Hematopoietic multipotent progenitor cell treated with erythropoietin and hydrocortisone succinate and interleukin-3 and kit ligand, for 8 days (in vitro differentiated cells): ENCODE results near the gene KIZ.
A peak's percentile ranks its signal among the peaks of the same experiment; 100 is the strongest.

Source experiments
- DNase-seq: peaks from one replicate; pipeline ENCODE4 v3.0.0-alpha.2; 2015

Gene KIZ

DNA sequence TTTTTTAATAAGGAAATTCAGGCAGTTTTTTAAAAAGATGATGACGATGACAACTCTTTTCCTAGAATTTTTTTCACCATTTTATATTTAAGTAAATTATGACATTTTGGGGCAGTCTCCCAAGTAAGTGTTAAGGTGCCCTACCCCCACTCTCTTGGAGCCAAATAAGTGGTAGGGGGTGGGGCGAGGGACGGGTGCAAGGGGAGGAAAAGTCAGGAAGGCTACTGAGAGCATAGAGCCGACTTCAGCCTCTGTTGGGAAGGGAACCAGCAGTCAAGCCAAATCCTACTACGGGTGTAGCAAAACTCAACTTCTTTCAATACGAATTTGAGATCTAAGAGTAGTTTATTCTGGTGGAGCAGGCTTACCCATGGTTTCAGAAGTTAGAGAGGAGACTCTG lies 54.4 kb downstream of the KIZ start:
- DNase-seq = no peak

DNA sequence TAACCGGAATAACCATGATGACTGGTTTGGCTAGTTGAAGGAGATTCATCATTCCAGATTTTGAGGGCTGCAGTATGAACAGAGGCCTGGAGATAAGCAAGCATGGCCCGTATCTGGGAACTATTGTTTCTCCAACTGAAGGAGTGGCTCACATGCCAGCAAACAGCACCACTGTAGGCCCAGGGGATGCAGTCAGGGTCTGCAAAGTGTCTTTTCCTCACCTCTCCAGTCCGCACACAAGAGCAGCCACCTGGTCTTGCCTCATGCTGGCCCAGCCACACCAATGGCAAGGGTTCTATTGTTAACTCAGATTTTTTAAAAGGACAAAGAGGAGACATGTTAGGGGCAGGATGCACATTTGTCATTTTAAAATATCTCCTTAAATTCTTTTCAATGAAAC lies 55.1 kb downstream of the KIZ start:
- no peak for DNase-seq

DNA sequence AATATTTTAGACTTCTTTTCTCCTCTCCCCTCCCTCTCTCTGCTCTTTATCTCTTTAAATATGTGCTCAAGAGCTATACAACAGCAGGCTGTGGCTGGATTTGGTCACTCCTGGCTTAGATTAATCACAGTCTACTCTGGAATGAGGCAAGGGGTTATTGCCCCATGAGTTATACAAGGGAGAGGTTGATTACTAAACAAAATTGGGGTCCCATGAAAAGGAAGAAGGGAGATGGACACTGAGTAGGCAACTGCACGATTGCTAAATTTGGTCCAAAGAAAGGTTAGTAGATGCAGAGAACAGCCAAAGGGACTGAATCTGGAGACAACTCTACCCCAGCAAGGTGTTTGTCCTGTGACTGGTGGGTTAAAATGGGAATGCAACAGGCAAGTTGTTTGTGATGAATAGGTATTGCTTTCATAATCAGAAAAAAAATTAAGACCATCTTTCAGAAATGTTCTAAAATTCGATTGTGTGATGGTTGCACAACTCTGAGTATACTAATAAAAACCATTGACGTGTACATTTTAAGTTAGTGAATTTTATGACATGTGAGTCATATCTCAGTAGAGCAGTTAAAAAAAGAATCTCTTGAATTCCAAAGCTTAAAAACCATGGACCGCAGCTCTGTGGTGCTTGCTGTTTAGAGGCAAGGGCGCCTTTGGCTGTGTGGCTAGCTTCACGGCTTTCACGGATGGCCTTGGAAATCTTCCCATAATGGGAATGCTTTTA lies 57.1 kb downstream of the KIZ start:
- DNase-seq = no peak

DNA sequence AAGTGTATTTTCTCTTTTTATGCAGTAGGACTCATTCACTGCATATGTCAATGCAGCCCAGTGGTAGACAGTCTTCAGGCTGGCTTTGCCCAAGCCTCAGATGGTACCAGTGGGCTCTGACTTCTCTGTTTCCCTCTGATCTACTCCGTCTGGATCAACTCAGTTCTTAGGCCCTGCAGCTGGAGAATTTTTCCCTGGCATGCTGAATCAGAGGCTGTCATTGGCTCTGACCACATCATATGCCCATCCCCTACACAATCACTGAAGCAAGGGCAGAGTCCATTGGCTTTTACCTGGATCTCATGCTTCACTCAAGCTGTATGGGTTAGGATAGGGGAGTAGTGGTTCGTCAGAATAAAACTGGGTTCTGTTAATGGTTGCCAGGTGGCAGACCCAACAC lies 57.8 kb downstream of the KIZ start:
- DNase-seq = no peak

DNA sequence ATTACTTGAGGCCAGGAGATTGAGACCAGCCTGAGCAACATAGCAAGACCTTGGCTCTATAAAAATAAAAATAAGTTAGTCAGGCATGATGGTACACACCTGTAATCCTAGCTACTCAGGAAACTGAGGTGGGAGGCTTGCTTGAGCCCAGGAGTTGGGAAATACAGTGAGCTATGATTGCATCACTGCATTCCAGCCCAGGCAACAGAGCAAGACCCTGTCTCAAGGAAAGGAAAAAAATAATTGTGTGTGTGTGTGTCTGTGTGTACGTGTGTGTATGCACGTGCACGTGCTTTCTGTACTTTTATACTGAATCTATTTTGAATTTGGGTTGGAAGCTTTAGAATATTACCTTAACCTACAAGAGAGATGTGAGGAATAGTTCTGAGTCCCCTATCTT lies 58.9 kb downstream of the KIZ start:
- no peak for DNase-seq

DNA sequence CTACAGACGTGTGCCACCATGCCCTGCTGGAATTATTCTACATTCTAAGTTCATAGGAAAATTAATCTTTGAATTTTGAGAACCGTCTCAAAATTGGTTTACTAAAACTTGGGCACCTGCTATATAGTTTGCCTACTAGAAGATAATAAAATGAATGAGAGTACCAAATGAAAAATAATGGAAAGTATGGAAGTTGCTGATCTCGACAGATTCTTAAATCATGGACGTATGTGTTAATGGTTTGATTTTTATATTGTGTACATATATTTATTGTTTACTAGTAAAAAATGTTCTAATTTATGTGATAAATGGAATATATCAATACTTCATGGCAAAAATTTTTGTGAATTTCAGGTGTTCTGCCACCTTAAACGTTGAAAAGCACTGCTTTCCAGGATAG lies 60.0 kb downstream of the KIZ start:
- no peak for DNase-seq

DNA sequence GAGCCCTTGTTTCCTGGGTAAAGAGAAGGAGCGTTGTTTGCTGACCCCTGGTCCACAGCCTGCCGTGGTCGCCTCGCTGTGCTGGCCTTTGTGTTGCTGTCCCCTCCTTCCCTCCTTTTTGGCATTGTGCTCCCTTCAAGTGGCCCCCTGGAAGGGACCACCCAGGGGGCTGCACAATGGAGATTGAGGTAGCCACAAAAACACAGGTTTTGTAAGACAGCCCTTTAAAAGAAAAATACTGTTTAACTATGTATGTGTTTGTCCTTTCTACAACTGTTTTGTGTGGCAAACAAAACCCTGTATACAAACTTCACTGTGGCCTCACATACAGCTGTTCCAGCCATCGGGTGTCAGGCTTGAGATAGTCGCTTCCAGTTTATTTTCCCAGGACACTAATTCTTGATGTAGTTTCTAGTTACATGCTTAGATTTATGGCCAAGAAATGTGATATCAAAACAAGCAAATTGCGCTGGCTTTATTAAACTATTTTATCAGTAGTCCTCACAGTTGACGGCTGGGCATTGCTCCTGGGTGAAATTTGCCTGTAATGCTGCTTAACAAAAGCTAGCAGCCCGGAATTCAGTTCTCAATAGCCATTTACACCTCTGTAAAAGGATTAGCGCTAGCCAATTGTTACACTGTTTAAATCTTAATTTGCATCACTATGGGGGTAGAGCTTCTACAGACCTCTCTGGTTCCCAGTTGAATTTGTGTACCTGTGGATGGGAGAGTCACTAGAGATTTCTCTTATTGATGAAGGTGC lies 64.1 kb downstream of the KIZ start:
- DNase-seq = no peak

DNA sequence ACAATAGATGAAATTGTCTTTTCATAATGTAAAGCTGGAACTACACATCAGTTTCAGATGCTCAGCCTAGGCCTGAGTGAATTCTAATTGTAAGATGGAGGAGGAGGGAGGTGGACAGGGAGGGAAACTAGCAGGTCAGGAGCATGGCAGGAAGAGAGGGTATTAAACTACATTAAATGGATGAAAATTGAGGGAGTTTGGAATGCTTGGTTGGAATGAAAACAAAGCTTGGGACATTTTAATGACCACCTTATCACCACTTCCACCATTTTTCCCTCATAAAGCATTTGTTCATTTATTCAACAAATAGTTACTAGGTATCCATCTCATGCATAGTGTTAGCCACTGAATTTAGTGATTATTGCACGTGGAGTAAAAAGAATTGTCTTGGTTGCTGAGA lies 65.0 kb downstream of the KIZ start:
- no peak for DNase-seq

DNA sequence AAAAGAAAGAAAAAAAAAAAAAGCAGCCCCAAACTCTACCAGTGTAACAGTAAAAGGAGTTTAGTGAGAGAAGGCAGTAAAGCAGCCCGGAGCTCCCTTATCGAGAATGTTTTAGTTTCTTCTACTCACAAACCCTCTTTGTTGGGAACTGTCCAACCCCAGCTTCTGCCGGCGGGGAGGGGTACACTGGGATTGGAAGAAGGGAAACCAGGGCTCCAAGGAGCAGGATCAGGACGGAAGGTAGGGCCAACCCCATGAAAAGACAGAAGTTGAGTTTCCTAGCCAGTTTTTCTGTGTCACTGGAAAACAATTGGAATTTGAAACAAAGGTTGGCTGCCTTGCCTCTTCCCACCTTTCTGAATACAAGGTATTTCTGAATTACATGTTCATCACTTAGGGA lies 66.0 kb downstream of the KIZ start:
- DNase-seq = no peak

DNA sequence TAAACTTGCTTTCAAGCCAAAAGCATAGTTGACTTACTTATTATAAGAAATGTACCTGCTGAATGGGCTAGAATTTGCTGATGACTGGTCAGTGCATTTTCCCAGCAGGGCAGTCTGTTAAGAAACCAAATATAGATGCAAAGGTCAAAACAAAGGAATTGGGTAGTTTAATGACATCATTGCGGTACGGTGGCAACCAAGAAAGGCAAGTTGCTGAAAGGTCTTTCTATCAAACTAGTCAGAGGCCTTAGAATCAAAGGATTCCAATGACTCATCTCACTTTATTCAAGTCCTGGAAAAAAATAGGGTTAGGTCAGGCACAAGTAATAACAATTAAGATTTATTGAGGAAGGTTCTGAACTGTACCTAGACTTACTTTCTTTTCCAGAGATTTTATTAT lies 76.4 kb downstream of the KIZ start:
- no peak for DNase-seq

DNA sequence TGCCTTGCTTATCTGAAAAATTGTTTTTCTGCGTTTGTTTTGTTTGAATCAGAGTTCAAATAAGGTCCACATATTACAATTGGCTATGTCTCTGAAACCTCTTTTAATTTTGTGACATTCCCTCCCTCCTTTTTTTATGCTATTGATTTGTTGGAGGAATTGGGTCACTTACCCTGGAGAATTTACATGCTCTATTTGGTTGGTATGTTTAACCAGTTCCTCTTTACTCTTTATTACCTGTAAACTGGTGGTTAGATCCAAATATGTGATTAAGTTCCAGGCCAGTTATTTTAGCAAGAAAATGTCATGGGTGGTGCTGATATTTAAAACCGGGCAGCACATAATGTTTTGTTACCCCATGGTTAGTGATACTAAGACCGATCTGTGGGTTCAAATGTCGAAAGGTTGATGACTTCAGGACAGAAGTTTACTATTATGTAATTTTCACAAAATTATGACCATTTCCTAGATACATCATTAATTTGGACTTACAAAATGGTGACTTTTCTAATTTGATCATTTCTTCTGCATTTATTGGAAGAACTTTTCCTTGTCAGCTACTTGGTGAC lies 77.3 kb downstream of the KIZ start:
- DNase-seq = no peak

DNA sequence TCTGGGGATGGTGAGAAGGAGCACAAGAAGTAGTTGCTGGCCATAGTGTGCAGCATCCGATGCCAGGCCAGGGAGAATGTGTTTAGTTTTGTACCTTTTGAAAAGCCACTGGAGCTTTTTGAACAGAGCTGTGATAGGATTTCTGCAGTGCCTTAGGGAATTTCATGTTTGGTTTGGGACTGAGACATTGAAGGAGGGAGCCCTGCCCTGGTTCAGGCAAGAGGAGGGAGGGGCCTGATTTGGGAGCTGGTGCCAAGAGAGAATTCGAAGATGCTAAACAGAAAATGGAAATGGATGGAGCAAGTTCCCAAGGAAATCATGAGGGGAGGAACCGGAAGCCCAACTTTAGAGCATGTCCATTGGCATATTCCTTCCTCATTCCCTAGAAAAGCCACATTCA lies 80.7 kb downstream of the KIZ start:
- no peak for DNase-seq

DNA sequence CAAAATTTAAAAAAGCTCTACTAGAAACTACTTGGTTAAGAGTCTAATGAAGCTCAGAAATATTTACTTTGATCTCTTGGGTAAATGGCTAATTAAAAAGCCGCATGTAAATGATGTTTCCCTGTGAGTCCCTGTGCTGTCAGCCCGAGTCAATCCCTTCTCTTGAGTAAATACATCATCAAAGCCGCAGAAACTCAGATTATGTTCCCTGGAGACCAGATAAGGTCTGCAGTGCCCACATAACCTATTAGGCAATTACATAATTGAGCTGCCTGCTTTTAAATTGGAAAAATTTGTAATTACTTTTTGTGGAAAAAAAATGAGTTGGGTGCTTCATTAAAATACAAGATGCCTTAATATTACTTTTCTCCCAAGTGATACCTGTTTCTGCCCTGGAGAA lies 83.1 kb downstream of the KIZ start:
- DNase-seq = no peak

DNA sequence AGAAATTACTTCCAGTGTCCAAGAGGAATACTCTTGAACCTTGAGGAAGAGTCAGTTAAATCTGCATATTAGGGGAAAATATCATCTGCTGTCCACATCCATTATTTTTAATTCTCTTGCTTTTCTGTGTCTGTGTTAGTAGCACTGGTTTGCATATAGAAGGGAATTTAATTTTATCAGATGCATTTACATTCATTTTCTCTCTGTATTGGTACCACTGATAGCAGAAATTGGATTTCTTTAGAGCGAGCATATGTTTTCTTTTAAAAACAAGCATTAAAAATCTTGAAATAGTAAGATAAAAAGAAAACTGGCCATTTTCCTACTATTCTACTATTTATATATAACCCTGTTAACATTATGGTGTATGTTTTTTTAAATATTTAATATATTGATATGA lies 83.8 kb downstream of the KIZ start:
- DNase-seq = no peak

DNA sequence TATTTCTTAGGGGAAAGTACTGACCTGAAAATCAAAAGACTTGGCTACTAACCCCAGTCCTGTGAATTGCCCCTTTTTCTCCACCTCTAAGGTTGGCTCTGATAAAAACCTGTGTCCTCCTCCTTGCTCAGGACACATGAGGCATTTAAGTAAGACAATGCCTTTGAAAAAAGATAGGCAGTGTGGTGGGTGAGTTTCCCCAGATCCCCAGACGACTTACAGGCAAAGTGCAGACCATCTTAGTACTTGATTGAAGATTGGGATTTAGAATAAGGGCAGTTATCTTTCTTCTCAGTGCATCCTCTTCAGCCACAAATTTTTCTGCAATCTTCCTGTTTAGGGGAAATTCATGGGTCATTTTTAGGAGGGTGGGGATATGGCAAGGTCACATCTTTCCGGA lies 87.8 kb downstream of the KIZ start:
- DNase-seq = no peak

DNA sequence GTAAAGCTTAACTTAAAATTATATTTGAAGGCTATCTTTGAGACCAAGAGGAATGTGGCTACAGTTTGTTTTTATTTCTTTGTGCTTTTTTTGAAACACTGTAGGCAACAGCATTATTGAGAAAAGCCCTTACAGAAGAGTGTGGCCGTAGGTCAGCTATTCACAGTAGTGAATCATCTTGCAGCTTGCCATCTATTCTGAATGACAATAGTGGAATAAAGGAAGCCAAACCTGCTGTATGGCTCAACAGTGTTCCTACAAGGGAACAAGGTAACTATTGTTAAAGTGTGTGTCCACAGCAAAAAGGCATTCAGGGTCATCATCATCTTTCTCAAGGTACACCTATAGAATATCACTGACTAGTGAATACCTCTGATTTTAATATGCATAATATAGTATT lies 88.5 kb downstream of the KIZ start:
- DNase-seq = no peak

DNA sequence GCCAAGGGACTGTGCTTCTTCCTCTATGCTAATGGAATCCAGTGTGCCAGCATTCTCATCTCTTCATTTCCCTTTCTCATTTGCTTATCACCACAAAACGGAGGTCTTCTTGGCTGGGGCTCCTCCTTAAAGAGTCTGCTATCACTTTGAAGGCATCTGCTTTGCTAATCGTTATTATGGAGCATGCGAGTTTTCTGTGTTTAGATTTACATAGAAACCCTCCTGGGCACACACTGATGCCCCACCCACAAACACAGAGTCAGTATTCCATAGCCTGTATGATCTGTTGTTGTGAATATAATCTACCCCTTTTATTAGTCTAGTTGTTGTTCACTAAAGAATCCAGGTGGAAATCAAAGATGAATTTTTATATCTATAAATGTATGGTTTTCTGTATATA lies 93.8 kb downstream of the KIZ start:
- peak; percentile 33 for DNase-seq

DNA sequence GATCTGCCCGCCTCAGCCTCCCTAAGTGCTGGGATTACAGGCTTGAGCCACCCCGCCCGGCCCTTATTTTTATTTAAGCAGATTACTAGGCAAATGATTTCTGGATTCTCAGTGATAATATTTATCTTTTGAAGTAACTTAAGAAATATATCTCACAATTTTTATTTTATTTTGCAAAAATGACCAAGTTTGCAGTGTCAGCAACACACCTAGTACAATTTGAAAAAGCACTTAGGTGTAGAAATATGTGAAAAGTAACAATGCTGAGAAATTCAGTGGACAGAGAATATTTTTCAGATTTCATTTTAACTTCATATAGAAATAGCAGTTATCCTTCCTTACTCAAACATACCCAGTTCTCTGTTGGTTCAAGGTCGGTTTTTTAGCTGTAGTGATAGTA lies 98.3 kb downstream of the KIZ start:
- DNase-seq = no peak

DNA sequence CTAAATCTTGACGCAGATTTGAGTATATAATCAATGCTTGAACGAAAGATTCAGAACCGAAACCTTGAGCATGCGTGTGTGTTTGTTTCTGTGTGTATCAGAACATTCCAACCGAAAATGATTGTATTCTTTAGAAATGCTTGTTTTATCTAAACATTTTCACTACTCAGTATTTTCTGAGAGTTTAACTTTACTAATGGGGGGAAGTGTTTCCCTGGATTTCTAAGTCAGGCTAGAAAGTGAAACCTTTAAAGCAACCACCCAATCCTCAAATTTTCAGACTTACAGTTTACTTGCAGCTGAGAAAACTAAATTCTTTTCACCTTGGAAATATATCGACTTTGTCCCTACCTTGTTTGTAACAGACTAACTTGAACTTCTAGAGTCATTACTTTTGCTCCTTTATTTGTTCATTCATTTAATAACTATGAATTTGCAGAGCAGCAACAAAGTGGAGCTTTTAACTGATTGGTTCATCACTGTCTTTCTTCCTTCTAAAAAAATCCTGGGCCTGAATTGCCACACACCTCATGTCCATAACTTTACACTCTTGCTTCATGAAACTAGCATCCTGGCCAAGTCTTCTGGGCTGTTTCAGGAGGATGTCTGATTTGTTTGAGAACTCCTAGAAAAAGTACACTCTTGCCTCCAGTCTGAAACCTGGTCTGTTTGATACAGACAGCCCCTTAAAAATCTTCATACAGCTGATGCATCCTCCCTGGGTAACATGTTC lies 99.5 kb downstream of the KIZ start:
- no peak for DNase-seq

DNA sequence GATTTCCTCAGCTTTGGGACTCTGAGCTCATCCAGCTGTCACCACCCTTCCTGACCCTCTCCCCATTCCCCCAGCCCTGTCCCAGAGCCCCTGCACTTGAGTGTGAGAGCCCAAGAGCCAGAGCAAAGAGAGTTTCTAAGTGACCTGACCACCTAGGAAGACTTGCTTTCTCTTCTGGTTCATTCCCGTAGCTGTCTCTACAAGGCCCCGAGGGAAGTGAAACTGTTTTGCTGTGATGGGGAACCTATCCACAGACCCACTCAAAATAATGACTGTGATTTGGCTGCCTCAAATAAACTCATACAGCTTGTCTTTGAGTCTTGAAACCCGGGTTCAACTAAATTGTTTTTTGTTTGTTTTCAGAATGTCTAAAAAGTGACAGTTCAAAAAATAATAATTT lies 102.6 kb downstream of the KIZ start:
- no peak for DNase-seq

DNA sequence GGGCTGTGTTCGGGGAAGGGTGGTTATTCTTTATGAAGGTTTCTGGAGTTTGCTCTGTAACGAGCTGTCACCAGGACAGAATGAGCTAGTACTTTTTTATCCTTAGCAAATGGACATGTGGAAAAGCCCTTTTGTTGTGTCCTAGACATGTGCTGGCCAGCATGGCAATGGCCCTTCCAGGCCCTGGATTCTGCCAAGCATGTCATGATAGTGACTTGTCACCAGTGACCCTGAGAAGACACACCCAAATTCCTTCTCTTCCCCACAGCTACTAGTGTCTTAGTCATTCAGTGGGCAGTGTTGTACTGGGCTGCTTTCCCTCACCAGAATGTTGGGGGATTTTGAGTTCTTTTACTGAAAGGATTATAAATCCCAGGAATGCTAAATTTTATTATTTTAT lies 103.3 kb downstream of the KIZ start:
- DNase-seq = no peak

DNA sequence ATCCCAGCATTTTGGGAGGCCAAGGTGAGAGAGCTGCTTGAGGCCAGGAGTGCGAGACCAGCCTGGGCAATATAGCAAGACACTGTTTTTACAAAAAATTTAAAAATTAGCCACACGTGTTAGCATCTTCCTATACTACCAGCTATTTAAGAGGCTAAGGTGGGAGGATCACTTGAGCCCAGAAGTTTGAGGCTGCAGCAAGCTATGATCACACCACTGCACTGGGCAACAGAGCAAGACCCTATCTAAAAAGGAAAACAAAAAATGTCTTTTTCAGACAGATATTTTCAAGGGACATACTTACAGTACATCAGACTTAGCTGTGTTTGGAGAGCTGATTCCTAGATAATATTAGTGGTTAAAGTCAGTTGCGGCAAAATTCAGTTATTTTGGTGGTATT lies 104.3 kb downstream of the KIZ start:
- no peak for DNase-seq

DNA sequence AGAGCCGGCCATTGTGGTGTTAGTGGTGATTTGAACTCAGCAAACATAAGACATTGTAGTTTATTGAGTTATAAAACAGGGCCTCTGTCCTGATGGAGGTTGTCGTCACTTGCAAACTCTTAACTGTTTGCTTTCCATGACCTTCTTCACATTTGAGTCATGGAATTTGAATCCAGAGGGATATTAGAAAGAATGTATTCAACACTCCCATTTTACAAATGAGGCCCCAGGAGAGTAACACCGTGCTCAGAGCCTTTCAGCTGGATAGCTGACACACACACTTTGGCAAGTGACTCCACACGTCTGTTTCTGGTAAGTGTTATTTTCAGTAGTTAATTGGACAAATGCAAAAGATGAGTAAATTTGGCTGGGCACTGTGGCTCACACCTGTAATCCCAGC lies 104.8 kb downstream of the KIZ start:
- DNase-seq = no peak
